Fibroblast of pulmonary artery (primary cell): ENCODE measurements around the gene LAG3.
A peak's percentile ranks its signal among the peaks of the same experiment; 100 is the strongest.
"Not testable (repeated sequence)": the region's sequence is repeated elsewhere in the genome, so short reads cannot be mapped to it uniquely, and the experiment has no call there.

Source experiments
- DNase-seq: peaks from one replicate; pipeline ENCODE4 v3.0.0-alpha.2; 2010; ENCODE audit warnings: low read depth
- H3K4me3 ChIP-seq: replicated peaks from 2 replicates; pipeline ENCODE4 v1.5.1; 2011; ENCODE audit warnings: low read depth, mild to moderate bottlenecking, control low read depth, low read length, moderate library complexity
- TF ChIP-seq, protein P1 (sequence below): IDR thresholded peaks from 2 replicates; pipeline ENCODE4 v1.5.1; 2011; ENCODE audit warnings: mild to moderate bottlenecking, control low read depth, low read length, inconsistent platforms; ENCODE audit errors: missing control alignments

Gene LAG3

DNA sequence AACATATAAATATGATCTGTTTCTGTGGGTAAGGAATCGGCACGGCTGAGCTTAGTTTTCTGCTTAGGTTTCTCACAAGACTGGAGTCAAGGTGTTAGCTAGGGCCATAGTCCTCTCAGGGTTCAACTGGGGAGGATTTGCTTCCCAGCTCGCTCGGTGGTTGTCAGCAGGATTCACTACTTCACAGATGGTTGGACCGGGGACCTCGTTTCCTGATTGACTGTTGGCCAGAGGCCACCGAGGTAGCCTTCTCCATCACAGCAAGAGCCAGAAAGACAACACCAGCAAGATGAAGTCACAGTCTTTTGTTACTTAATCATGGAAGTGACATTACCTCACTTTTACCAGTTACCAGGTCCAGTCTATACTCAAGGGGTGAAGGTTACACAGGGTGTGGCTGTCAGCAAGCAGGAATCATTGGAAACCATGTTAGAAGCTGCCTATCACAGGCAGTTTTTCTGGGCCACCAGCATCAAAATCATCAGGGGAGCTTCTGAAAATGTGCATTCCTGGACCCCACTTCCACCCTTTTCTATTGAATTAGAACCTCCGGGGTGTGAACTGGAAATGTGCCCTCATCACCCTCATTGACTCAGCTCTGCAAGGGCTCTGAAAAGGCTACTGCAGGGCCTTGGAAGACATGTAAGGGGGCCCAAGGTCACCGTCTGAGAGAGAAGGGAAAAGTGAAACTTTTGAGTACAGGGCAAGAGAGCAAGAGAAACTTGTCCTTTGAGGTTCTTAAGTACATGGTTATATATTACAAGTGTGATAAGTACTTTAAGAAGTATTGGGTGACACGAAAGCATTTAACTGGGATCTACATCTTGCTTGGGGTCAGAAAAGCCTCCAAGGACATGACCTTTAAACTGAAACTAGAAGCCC lies 37.6 kb upstream of the LAG3 start:
- DNase-seq = no peak
- H3K4me3 ChIP-seq = no peak overlapping the region
- TF ChIP-seq, protein P1, sequence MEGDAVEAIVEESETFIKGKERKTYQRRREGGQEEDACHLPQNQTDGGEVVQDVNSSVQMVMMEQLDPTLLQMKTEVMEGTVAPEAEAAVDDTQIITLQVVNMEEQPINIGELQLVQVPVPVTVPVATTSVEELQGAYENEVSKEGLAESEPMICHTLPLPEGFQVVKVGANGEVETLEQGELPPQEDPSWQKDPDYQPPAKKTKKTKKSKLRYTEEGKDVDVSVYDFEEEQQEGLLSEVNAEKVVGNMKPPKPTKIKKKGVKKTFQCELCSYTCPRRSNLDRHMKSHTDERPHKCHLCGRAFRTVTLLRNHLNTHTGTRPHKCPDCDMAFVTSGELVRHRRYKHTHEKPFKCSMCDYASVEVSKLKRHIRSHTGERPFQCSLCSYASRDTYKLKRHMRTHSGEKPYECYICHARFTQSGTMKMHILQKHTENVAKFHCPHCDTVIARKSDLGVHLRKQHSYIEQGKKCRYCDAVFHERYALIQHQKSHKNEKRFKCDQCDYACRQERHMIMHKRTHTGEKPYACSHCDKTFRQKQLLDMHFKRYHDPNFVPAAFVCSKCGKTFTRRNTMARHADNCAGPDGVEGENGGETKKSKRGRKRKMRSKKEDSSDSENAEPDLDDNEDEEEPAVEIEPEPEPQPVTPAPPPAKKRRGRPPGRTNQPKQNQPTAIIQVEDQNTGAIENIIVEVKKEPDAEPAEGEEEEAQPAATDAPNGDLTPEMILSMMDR = no peak

DNA sequence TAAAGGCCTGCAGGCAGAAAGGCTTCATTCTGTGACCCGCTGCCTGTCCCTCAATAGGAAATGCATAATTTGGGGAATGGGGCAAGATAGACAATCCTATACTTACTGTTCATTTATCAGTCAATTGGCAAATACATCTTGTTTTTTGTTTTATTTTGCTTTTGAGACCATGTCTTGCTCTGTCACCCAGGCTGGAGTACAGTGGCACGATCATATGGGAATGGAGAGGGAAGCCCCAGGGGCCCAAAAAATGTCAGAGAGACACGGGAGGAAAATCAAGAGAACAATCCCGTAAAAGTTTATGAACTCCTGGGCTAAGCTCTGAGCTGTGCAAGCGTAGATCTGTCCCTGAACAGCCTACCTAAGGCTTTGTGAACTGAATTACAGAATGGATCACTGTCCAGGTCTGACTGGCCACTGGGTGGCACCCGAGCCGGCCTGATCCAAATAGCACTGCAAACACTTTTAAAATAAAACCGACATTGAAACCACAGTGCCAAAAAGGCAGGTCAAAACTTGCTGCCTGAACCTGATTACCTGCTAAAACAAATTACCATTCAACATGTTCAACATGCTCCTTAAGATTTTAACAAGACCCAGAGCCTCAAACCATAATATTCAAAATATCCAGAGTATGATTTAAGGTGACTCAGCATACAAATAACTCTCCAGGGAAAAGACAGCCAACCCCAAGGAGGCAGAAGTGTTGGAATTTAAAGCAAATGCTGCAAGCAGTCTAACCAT lies 36.7 kb upstream of the LAG3 start:
- DNase-seq = peak; percentile 69
- TF ChIP-seq, protein P1 = peak; percentile 77

DNA sequence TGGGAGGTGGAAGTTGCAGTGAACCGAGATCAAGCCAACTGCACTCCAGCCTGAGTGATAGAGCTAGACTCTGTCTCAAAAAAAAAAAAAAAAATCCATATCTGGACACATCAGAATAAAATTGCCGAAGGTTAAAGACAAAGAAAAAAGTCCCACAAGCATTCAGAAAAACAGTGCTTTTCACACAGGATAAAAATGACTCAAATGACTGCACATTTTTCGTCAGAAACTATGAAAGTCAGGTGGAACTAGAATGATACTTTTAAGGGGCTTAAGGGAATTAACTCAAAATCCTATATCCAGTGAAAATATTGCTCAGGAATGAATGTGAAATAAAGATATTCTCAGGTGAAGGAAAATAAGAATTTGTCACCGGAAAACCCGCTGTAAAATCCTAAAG lies 35.6 kb upstream of the LAG3 start:
- TF ChIP-seq, protein P1 = no peak
- H3K4me3 ChIP-seq = no peak overlapping the region
- DNase-seq = no peak

More for the DNA sequence above, 36.7 kb upstream of the LAG3 start:
- H3K4me3 ChIP-seq = no peak overlapping the region

DNA sequence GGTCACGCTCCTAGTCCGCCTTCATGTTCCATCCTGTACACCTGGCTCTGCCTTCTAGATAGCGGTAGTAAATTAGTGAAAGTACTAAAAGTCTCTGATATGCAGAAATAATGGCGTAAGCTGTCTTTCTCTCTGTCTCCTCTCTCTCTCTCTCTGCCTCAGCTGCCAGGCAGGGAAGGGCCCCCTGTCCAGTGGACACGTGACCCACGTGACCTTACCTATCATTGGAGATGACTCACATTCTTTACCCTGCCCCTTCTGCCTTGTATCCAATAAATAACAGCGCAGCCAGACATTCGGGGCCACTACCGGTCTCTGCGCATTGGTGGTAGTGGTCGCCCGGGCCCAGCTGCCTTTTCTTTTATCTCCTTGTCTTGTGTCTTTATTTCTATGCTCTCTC lies 30.2 kb upstream of the LAG3 start:
- not testable (repeated sequence) for H3K4me3 ChIP-seq, DNase-seq

DNA sequence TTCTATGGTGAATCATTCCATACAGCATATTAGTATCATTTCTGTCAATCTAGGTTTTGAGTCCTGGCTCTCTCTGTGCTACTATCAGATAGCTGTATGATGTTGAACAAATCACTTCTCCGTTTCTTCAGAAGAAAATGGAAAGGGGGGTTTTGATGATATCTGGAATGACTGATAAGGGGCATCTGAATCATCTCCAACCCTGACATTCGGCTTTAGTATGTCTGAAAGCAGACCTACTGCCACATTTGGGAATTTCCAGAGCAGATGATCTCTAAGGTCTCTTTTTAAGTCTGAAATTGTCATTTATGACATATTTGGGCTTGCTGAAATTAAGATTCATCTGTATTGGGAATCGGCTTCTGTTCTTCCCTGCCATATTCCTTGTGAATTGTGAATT lies 29.5 kb upstream of the LAG3 start:
- H3K4me3 ChIP-seq = no peak overlapping the region
- TF ChIP-seq, protein P1 = no peak
- DNase-seq = no peak

DNA sequence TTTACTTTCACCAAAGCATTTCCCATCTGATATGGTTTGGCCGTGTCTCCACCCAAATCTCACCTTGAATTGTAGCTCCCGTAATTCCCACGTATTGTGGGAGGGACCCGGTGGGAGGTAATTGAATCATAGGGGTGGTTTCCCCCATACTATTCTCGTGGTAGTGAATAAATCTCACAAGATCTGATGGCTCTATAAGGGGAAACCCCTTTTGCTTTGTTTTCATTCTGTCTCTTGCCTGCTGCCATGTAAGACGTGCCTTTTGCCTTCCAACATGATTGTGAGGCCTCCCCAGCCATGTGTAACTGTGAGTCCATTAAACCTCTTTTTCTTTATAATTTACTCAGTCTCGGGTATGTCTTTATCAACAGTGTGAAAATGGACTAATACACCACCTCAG lies 29.0 kb upstream of the LAG3 start:
- DNase-seq, H3K4me3 ChIP-seq: not testable (repeated sequence)

DNA sequence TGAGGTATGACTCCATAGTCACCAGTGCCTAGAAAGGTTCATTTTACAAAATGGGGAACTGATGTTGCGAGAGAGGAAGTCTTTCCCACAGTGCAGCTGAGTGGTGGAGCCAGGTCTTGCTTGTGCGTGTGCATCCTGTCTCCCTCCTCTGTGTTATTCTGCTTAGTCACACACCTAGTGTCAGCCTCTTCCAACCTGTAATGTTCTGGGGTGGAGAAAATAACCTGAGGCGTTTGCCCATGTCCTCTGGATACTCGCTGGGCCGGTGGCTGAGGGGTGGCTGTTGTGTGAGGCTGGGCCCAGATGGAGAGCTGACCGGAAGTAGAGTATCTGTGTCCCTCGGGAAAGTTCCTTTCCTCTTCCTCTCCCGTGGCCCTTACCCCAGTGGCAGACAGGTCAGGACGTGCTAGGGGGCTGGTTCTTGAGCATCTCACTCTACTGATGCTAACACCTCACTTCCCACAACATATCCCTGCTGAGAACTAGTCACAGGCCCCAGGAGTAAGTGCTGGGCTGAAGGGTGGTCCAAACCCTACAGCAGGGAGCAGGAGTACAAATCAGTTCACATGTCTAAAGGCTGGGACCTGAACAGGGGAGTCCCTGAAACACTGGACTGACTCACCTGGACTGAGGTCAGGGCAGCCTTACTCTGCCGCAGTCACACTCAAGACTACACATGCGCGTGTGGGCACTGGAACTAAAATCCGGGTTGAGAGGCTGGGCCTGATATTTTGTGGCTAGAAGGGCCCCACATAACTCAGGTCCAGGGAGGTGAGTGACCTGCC lies 26.4 kb upstream of the LAG3 start:
- DNase-seq = no peak
- TF ChIP-seq, protein P1 = no peak
- no peak overlapping the region for H3K4me3 ChIP-seq
